Lung (tissue), 12 donors: Measurements from ENCODE around the gene TOR1A. TPM values are rescaled to one million over a fixed set of nuclear protein-coding genes. Genes with fewer than 3 reads are reported as not detected.

ENCODE experiments used
- ATAC-seq: fragments of 200-7000 bp; cut with Tn5 transposase; one replicate; pipeline ENCODE4 v1.9.1; 2020; ENCODE audit warnings: moderate number of reproducible peaks; ENCODE audit not compliant: insufficient read depth, low FRiP score
- DNase-seq, 3 donors: peaks; one replicate each; pipeline ENCODE4 v3.0.0-alpha.2; 2013 to 2017
- H3K27ac ChIP-seq, 2 donors: one replicate each; pipeline ENCODE4 v1.5.1; 2013; ENCODE audit warnings: mild to moderate bottlenecking in 2 of 2, moderate library complexity in 2 of 2, control low read depth in 1 of 2, inconsistent platforms in 1 of 2, low read depth in 1 of 2, low read length in 1 of 2
- H3K27me3 ChIP-seq, 3 donors: one replicate each; pipeline ENCODE4 v1.5.1; 2013; ENCODE audit warnings: low read length in 2 of 3; ENCODE audit not compliant: control insufficient read depth in 3 of 3, insufficient read depth in 3 of 3
- H3K36me3 ChIP-seq, 4 donors: one replicate each; pipeline ENCODE4 v1.5.1; 2013; ENCODE audit warnings: low read length in 4 of 4, mild to moderate bottlenecking in 1 of 4, moderate library complexity in 1 of 4; ENCODE audit not compliant: control insufficient read depth in 4 of 4, insufficient read depth in 4 of 4
- H3K4me1 ChIP-seq, 5 donors: one replicate each; pipeline ENCODE4 v1.5.1; 2013; ENCODE audit warnings: low read length in 5 of 5, mild to moderate bottlenecking in 2 of 5, moderate library complexity in 1 of 5; ENCODE audit not compliant: control insufficient read depth in 5 of 5, insufficient read depth in 5 of 5
- H3K4me3 ChIP-seq: one replicate; pipeline ENCODE4 v1.5.1; 2013; ENCODE audit warnings: mild to moderate bottlenecking, control low read depth, moderate library complexity
- H3K9ac ChIP-seq, 2 donors: one replicate each; pipeline ENCODE4 v1.5.1; 2013; ENCODE audit warnings: low read length in 2 of 2, control low read depth in 1 of 2; ENCODE audit not compliant: insufficient read depth in 1 of 2
- H3K9me3 ChIP-seq, 4 donors: one replicate each; pipeline ENCODE4 v1.5.1; 2013; ENCODE audit warnings: low read length in 3 of 4, mild to moderate bottlenecking in 1 of 4, moderate library complexity in 1 of 4; ENCODE audit not compliant: control insufficient read depth in 4 of 4, insufficient read depth in 3 of 4
- CTCF ChIP-seq: IDR thresholded peaks from 2 replicates; pipeline ENCODE4 v1.5.1; 2012; ENCODE audit warnings: mild to moderate bottlenecking; ENCODE audit errors: control extremely low read depth, extremely low read depth
- WGBS, 2 donors: extraction: QIAGEN DNeasy Blood & Tissue Kit; methylation state at CpG; one replicate each; pipeline ENCODE4 v1.1.7; 2013; 5-methylcytosine and 5-hydroxymethylcytosine counted together
- polyA plus RNA-seq, 2 donors: library from polyadenylated mRNA; stranded (reverse); fragments of 200-250 nt; gene quantifications; one replicate each; pipeline ENCODE4 v1.2.1, GENCODE V29; 2013
- total RNA-seq, 2 donors: library from RNA; depleted of rRNA in 1 of 2; stranded (reverse); fragments of >200 nt in 1 of 2; gene quantifications; one replicate each; pipeline ENCODE4 v1.2.1, GENCODE V29; 2014 to 2021
- donor health status: control.
- donor health status: control.
- donor health status: Bipolar disorder and iron deficiency.
- donor health status: healthy.
- donor health status: DM: yes; HTN: yes; CAD: no.

Gene TOR1A
- total and polyA plus RNA-seq, 4 donors: 19.1 to 41.8 (median 28.4) TPM

DNA sequence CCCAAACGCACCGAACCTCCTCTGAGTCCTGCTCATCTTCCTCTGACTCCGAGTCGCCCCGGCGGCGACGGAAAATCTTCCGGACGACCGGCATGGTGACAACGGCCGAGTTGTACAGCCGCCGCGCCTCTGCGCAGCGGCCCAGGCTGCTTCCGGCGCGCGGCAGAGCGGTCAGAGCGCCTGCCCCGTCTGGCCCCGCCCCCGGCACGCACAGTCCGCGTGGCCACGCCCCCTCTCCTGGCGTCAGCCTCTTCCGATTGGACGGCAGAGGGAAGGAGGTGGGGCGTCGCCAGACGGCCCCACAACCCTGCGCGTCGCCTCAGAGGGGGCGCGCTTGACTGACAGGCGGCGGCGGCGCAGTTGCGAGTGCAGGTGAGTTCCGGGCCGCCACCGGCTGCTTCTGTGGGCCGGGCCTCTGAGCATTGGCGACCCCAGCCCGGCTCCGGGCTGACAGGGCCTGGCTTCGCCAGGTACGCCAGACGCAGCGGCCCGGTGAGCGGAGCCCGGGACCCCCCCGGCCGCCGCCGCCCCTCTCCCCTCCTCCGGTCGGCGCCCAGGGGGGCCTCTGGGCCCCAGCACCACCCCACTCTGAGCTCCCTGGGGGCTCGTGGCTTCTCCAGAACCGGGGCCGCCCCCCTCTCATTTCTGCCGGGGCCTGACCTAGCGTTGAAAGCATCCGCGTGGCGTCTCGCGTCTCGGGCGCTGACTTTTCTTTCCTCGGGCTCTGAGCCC lies 11.4 kb upstream of the TOR1A start, which contains the start of the genes C9orf78 and USP20:
Gene C9orf78 (minus strand): TSS at position 148 of the 732 bp plus-strand sequence. CDS start 54 bp downstream, at position 94.
Gene USP20 (plus strand): TSS at position 331 of the 732 bp plus-strand sequence. CDS start 17,098 bp downstream, outside the sequence.
- peak within 1 kb of the TSS; percentile 77 to 80 for H3K9ac ChIP-seq
- H3K4me1 ChIP-seq: peaks cover 0 to 19% (median 8%) of the 10 kb centered on the region in 5 donors
- H3K27me3 ChIP-seq: no peaks in the 10 kb centered on the region
- no peak for TF ChIP-seq CTCF
- H3K4me3 ChIP-seq: peak within 1 kb of the TSS; percentile 93
- DNase-seq (peak; percentile 97 to 98 (median 97)), ATAC-seq (peak; percentile 100)
- H3K27ac ChIP-seq: peak within 1 kb of the TSS; percentile 77 to 94
- WGBS, 2 donors: 0 to 1% methylated on average over 52 to 81 of the region's 81 CpGs
- peaks cover 0 to 18% (median 9%) of the 10 kb centered on the region in 4 donors for H3K36me3 ChIP-seq
- H3K9me3 ChIP-seq: no peaks in the 10 kb centered on the region

DNA sequence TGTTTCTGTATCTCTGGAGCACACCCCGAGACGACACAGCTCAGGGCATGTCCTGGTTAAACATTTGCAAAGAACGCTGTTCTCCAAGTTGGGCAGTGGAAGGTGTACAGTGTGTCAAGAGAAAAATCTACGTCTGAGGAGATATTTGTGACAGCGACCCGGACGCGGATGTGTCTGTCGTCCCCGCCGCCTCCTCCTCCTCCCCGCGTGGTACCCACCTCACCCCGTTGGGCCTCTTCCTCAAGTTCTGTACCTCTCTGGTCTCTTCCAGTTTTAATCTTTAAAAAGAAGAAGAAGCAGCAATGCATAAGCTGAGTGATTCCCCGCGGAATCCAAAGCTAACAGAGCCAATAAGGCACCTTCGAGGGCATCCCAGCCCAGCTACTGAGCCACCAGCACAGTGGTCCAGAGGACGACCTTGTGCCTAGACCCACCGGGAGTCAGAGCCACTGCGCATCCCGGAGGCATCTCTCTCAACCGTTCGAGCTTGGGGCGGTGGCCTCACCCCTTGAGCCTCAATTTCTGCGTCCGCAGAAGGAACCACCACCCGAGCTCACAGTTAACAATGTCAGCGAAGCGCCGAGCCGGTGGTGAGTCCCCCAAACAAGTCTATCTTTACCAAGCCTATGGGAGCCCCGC lies 10.7 kb upstream of the TOR1A start:
- Histone ChIP-seq H3K9me3 (no peaks in the 10 kb centered on the region), H3K27me3 (no peaks in the 10 kb centered on the region), H3K36me3 (peaks cover 0 to 20% (median 11%) of the 10 kb centered on the region in 4 donors), H3K27ac (peak overlapping the region; percentile 54 to 94), H3K4me1 (peaks cover 0 to 19% (median 8%) of the 10 kb centered on the region in 5 donors), H3K9ac (peak overlapping the region; percentile 77 to 80), H3K4me3 (peak overlapping the region; percentile 60)
- DNase-seq: no peak
- WGBS, 2 donors: 2% methylated on average over 32 of the region's 32 CpGs
- no peak for TF ChIP-seq CTCF
- peak; percentile 4 for ATAC-seq

- TF ChIP-seq CTCF: no peak
- Histone ChIP-seq H3K27ac (no peak overlapping the region), H3K9ac (no peak overlapping the region), H3K36me3 (peaks cover 8 to 28% (median 19%) of the 10 kb centered on the region in 4 donors), H3K9me3 (no peaks in the 10 kb centered on the region), H3K4me1 (peaks cover 0 to 19% (median 8%) of the 10 kb centered on the region in 5 donors), H3K27me3 (no peaks in the 10 kb centered on the region), H3K4me3 (no peak overlapping the region)
- DNase-seq (no peak), ATAC-seq (no peak)
- 94 to 98% methylated on average over 1 of the region's 1 CpG for WGBS, 2 donors
Measured at GRCh38 chr9:129832982-129833381, 9.0 kb upstream of the TOR1A start.
